Astrocyte (in vitro differentiated cells and primary cell): ENCODE results near the gene ATG7.

Experiments used
- EZH2 ChIP-seq: IDR thresholded peaks from 2 replicates; pipeline ENCODE4 v1.6.1; 2012; ENCODE audit warnings: mild to moderate bottlenecking, low read length, inconsistent platforms; ENCODE audit not compliant: insufficient read depth
- TF ChIP-seq, protein P1 (sequence below): IDR thresholded peaks from 2 replicates; pipeline ENCODE4 v1.5.1; 2011; ENCODE audit warnings: low read depth, mild to moderate bottlenecking, inconsistent platforms, low read length, moderate library complexity; ENCODE audit not compliant: insufficient read depth

DNA sequence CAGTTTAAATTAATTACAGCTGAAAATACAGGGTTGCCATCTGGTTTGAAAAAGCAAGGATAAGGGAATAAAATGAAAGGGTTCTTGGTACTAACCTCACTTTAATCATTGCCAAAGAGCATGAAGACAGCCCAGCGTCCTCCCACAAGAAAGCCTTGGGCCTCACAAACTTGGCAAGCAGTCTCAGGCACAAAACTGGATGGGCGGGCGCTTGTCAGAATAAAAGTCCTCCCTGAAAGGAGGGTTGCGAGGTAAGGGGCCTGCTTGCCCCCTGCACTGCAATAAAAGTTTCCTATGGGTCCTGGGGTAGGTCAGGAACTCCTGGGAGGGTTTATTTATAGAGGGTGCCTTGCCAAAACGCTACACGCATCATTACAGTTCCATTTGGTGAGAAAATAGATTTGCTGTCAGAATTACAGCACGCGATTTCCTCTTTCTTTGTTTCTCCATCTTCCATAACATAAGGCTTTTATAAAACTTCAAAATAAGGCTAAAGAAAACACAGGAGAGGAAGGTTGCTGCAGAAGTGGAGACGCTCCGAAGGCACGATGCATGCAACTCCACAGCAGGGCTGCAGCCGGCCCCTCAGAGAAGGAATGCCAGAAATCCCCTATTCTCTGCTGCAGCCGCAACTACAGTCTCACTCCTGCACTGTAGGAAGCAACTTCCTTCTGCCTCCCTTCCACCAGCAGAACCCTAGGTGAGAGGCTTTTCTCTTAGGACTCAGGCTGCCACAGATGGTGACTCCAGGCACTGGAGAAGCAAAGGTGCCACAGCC, 310.2 kb downstream of the ATG7 start:
- TF ChIP-seq, protein P1, sequence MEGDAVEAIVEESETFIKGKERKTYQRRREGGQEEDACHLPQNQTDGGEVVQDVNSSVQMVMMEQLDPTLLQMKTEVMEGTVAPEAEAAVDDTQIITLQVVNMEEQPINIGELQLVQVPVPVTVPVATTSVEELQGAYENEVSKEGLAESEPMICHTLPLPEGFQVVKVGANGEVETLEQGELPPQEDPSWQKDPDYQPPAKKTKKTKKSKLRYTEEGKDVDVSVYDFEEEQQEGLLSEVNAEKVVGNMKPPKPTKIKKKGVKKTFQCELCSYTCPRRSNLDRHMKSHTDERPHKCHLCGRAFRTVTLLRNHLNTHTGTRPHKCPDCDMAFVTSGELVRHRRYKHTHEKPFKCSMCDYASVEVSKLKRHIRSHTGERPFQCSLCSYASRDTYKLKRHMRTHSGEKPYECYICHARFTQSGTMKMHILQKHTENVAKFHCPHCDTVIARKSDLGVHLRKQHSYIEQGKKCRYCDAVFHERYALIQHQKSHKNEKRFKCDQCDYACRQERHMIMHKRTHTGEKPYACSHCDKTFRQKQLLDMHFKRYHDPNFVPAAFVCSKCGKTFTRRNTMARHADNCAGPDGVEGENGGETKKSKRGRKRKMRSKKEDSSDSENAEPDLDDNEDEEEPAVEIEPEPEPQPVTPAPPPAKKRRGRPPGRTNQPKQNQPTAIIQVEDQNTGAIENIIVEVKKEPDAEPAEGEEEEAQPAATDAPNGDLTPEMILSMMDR: no peak
- TF ChIP-seq EZH2: no peak
